Muscle of arm (tissue), 12 donors: ENCODE results near the gene SLC16A12. TPM values are rescaled to one million over a fixed set of nuclear protein-coding genes. Genes with fewer than 3 reads are reported as not detected.

Experiments used
- DNase-seq: peaks from one replicate; pipeline ENCODE4 v3.0.0-alpha.2; 2013
- polyA plus RNA-seq, 12 donors: library from polyadenylated mRNA; unstranded; fragments of 120-200 nt; gene quantifications; one replicate each; pipeline ENCODE4 v1.2.1, GENCODE V29; 2013; ENCODE audit not compliant: insufficient read length in 12 of 12

Gene SLC16A12
- polyA plus RNA-seq, 12 donors: 1.3 to 2.9 (median 1.6) TPM; not detected in 1

DNA sequence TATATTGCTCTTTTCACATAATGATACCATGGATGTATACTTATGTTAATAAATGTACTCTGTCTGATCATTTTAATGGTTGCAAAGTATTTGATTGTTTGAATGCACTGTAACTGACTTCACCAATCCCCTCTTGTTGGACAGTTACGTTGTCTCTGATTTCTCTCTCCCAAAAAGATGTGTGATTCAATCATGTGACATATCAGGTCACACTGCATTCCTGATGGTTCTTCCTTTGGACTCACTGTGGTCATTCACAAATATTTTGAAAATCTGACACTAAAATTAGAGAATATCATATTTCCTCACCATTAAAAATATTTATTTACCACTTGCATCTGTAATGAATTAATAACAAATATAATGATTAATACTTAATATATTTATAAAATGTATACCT is 22.2 kb downstream of the SLC16A12 start:
- no peak for DNase-seq

- DNase-seq: no peak
Measured at GRCh38 chr10:89505640-89506275, 29.6 kb downstream of the SLC16A12 start.

- DNase-seq: no peak
Measured at GRCh38 chr10:89504691-89505090, 30.7 kb downstream of the SLC16A12 start.

DNA sequence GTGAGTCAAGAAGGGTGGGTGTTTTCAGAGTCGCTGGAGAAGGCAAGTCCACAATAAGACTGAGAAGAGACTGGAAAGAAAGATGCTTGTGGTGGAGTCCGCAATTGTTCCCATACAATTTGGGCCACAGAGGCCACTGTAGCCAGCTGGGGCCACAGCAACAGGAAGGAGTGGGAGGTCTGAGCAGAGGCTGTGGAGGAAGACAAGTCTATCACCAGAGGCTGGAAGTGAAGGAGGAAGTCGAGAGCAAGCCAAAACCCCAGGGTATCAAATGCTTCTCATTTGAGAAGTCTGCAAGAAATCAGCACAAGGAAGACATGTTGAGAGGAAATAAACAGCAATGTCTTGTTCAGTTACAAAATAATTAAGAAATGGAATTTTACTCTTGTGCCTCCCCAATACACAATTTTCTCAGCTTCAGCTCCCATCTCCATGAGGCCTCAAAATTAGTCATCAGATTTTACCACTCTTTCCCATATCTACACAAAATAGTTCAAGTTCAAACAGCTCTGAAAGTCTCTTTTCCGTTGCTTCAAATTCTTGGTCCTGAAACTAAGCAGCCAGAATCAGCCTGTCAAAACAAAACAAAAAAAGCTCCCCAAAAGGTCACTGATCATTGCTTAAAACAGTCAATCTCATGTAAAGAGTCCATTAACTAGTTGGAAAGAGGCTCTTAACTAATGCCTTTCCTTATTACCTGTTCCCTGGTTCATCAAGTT is 31.6 kb downstream of the SLC16A12 start:
- DNase-seq: no peak

DNA sequence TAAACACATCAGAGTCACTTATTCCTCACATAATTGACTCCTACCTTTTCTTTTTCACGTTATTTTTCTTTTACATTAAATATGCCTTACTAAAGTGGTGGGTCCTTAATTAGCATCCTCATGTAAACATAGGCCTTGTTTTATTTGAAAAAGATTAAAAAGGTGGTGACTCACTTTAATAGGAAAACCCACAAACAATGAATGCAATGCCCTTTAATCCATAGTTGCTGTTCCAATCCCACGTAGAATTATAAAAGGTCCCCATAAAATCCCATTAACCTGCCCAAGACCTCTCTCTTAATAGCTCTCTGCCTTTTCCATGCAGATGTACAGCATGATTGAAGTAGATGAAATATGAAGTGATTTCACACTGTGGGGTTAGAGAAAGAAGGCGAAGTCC is 32.2 kb downstream of the SLC16A12 start:
- no peak for DNase-seq

DNA sequence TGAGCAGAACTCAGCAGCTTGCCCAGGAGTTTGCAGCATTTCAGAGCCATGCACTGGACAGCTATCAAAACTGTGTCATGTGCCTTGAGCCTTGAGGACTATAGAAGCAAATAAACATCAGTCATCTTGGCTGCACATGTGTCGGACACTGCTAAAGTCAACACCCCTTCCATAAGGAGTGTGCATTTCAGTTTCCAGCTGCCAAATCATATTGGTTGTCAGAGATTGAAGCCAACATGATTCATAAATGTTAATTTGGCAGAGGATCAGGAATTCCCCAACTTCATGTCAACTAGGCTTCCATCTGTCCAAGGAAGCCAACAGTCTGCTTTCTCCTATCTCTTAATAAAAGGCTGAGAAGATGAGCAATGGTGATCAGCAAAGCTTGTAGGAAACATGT is 32.8 kb downstream of the SLC16A12 start:
- no peak for DNase-seq

DNA sequence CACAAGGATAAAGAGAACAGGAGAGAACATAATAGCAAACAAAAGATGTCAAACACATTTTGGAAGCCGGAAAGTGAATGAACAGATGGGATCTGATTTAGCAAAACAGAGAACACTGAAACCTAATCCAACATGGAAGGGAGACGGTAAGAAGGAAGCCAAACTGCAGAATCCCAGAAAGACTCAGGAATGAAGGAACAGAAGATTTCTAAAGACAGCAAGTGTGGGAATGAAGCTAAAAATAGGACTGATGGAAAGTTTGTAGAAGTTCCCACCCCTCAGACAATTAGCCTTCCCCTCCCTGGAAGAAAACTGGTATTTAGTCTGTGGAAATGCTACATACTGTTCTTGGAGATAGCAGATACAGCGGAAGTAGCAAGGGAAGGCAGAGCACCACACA is 40.8 kb downstream of the SLC16A12 start:
- no peak for DNase-seq

GRCh38 chr10:89494068-89494467 is 41.3 kb downstream of the SLC16A12 start:
- DNase-seq: no peak

DNA sequence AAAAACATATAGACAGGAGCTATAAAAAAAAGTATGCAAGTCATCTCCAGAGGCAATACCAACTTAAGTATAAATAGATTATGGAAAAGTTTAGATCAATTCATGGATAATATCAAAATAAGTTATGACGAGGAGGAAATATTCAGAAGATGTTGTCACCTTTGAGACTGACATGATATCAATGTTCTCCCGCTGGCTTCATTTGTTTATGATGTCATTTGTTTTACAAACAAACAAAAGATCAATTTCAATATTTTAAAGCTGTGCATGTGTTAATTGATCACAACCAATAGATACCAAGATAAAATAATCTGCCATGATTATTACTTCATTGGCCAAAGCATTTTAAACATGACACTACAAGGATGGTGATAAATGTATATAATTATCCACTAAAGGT is 43.5 kb downstream of the SLC16A12 start:
- no peak for DNase-seq

GRCh38 chr10:89490596-89491335 is 44.6 kb downstream of the SLC16A12 start:
- DNase-seq: no peak

DNA sequence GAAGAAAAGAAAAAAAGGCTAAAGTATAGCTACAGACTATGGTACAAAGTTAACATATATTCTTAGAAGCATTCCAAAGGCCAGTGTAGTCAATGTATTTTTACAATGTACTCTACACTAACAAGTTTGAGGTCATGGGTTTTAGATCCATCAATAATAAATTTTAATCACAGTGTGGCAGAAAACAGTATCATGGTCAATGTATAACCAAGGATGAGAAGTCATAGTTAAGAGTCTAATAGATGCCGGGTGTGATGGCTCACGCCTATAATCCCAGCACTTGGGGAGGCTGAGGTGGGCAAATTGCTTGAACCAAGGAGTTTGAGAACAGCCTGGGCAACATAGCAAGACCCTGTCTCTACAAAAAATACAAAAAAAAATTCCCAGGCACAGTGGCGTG is 53.1 kb downstream of the SLC16A12 start:
- no peak for DNase-seq

DNA sequence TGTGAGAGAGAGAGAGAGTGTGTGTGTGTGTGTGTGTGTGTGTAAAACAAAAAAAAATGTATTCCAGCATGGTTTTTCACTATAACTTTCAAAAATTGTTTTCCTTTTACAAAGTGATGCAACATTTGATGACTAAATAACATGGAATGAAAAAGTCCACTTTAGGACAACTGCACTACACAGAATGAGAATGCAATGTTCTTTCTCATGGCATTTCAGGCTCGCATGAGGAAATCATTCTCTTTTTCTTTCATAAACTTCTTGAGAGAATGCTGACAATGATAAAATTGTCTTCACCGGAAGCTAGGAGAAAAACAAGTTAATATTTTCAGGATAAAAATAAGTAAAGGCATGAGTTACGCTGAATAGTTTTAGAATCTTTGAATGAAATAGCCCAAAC is 53.7 kb downstream of the SLC16A12 start:
- DNase-seq: no peak

DNA sequence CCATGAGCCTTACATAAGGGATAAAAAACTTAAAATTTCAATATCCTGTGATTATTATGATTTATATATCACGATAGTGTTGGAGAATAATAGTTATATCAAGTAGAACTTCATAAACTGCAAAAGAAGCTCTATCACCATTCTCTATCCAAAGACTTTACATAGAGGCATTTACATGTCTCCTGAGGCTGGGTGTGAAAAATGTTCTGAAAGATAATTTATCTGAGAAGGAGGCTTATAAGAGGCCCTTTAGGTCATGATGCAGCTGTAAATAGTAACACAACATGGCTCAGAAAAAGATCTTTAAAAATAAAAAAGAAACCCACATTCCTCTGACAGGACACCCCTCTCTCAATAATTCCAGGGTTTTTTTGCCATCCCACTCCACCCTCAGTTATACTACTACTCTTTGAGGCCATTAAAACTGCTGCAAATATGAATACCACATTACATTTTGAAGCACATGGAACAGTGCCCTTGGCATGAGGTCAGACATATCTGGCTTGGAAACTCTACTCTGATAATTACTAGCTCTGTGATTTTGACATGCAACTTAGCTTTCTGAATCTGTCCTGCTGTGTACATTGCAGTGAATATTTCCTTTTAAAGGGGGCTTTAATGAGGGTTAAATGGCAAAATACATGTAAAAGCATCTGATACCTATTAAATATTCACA is 55.5 kb downstream of the SLC16A12 start:
- DNase-seq: peak; percentile 58

- DNase-seq: peak; percentile 37
Measured at GRCh38 chr10:89478739-89479654, 56.4 kb downstream of the SLC16A12 start.

- DNase-seq: no peak
Measured at GRCh38 chr10:89478085-89478738, 57.2 kb downstream of the SLC16A12 start.

GRCh38 chr10:89476150-89476549 is 59.2 kb downstream of the SLC16A12 start:
- DNase-seq: no peak

GRCh38 chr10:89475591-89475998 is 59.8 kb downstream of the SLC16A12 start:
- DNase-seq: no peak

DNA sequence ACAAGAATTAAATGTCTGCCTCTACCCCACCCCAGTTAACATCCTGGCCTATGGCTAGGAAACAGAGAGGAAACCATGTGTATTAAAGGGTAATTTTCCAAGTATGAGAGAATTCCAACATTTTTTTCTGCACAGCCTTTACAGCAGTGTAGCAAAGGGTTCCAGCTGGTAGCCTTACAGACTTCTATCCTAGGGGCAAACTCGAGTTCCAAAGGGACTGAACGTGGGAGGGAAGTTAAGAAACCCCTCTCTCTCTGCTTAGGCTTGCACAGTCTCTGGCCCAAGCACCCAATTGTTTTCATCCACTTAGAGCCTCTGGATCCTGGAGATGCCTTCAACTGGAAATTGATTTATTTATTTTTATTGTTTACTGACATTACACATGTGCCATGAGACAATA is 60.3 kb downstream of the SLC16A12 start:
- DNase-seq: peak; percentile 40

GRCh38 chr10:89474452-89474851 is 60.9 kb downstream of the SLC16A12 start:
- DNase-seq: no peak

DNA sequence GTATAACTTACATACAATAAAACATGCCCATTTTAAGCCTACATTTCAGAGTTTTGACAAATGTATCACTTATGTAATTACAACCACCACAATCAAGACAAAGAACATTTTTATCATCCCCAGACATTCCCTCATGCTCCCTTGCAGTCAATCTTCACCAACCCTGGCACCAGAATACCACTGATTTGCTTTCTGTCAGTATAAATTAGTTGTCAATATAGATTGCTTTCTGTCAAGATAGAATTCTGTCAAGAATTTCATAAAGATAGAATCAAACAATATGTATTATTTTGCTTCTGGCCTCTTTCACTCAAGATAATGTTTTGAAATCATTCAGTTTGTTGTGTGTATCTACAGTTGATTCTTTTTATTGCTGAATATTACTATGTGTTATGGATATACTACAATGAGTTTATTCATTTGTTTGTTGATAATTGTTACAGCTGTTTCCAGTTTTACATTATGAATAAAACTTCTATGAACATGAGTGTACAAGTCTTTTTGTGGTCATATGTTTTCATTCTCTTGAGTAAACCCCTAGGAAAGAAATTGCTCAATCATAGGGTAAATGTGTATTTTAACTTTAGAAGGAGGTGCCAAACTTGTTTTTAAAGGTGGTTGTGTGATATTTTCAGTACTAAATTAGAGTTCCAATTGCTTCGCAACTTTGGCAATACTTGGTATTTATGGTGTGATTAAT is 64.1 kb downstream of the SLC16A12 start:
- no peak for DNase-seq
